Endothelial cell of umbilical vein (primary cell): ENCODE measurements around the gene FOXP1. TPM values are rescaled to one million over a fixed set of nuclear protein-coding genes. Genes with fewer than 3 reads are reported as not detected.

ENCODE experiments used
- BruUV-seq: library from RNA; stranded (reverse); fragments of 400-500 nt; replicated peaks from 2 replicates; lab custom pipeline; 2021; lab: Mats Ljungman, UMichigan
- CTCF ChIA-PET: fragments of 300-600, 350-600 bp; sonication (Branson Sonifier 250); formaldehyde crosslinking; loops from one replicate; lab custom pipeline; 2021; ENCODE audit warnings: antibody characterized with exemption, inconsistent platforms; lab: Charles Lee
- POLR2A ChIA-PET: fragments of 300-600, 350-600 bp; sonication (Branson Sonifier 250); formaldehyde crosslinking; loops from one replicate; lab custom pipeline; 2021; ENCODE audit warnings: antibody characterized with exemption, inconsistent platforms; lab: Charles Lee
- DNase-seq: peaks from one replicate; pipeline ENCODE4 v3.0.0-alpha.2; 2011; ENCODE audit warnings: low read depth, low spot score
- FAIRE-seq: peaks from 2 replicates; lab custom pipeline; 2011; peaks lifted over from hg19 to GRCh38; lab: Jason Lieb, UNC
- H2AFZ ChIP-seq: 2 replicates; pipeline ENCODE4 v1.6.0; 2012; ENCODE audit warnings: low read depth, low read length, control low read depth, inconsistent platforms
- H3K27ac ChIP-seq: 2 replicates; pipeline ENCODE4 v1.5.1; 2011; ENCODE audit warnings: low read depth, mild to moderate bottlenecking, control low read depth, low read length, moderate library complexity; ENCODE audit not compliant: insufficient read depth
- H3K27me3 ChIP-seq, 2 experiments: 2 replicates each; pipeline versions ENCODE4 v1.6.0 to v1.6.1; 2011; ENCODE audit warnings: low read length in 2 of 2, mixed read lengths in 1 of 2; ENCODE audit not compliant: control insufficient read depth in 2 of 2, insufficient read depth in 2 of 2
- H3K36me3 ChIP-seq, 2 experiments: 2 replicates in 1 of 2; 3 replicates in 1 of 2; pipeline ENCODE4 v1.5.1; 2011; ENCODE audit warnings: low read length in 2 of 2, mild to moderate bottlenecking in 1 of 2, moderate library complexity in 1 of 2; ENCODE audit not compliant: control insufficient read depth in 2 of 2, insufficient read depth in 2 of 2; ENCODE audit errors: extremely low read depth in 1 of 2
- H3K4me1 ChIP-seq: 3 replicates; pipeline ENCODE4 v1.5.1; 2011; ENCODE audit warnings: mild to moderate bottlenecking, low read length; ENCODE audit not compliant: control insufficient read depth, insufficient read depth; ENCODE audit errors: extremely low read depth
- H3K4me2 ChIP-seq: 2 replicates; pipeline ENCODE4 v1.6.1; 2011; ENCODE audit warnings: low read length, control low read depth, mixed read lengths; ENCODE audit not compliant: insufficient read depth
- H3K4me3 ChIP-seq, 3 experiments: fragments of 200-600 bp in 1 of 3; sonication (generic), shearing (Covaris generic) in 1 of 3; replicated peaks in 1 of 3; 2 replicates each; pipeline ENCODE4 v1.5.1; 2011 to 2016; ENCODE audit warnings: control low read depth in 3 of 3, low read length in 3 of 3, mild to moderate bottlenecking in 2 of 3, inconsistent platforms in 1 of 3, low read depth in 1 of 3, moderate library complexity in 1 of 3; ENCODE audit not compliant: insufficient read depth in 1 of 3
- H3K79me2 ChIP-seq: 2 replicates; pipeline ENCODE4 v1.6.0; 2012; ENCODE audit warnings: low read length, inconsistent platforms; ENCODE audit not compliant: control insufficient read depth, insufficient read depth
- H3K9ac ChIP-seq: replicated peaks from 2 replicates; pipeline ENCODE3; 2011; ENCODE audit warnings: low read length, control low read depth; ENCODE audit not compliant: insufficient read depth; ENCODE audit errors: extremely low read depth
- H3K9me1 ChIP-seq: replicated peaks from 3 replicates; pipeline ENCODE4 v1.6.0; 2011; ENCODE audit warnings: mild to moderate bottlenecking, low read length; ENCODE audit not compliant: control insufficient read depth, insufficient read depth; ENCODE audit errors: extremely low read depth
- H3K9me3 ChIP-seq: replicated peaks from 2 replicates; pipeline ENCODE4 v1.5.1; 2012; ENCODE audit warnings: low read length, inconsistent platforms; ENCODE audit not compliant: control insufficient read depth, insufficient read depth
- H4K20me1 ChIP-seq: replicated peaks from 2 replicates; pipeline ENCODE3; 2011; ENCODE audit warnings: mild to moderate bottlenecking, low read length; ENCODE audit not compliant: control insufficient read depth, insufficient read depth; ENCODE audit errors: extremely low read depth
- EZH2 ChIP-seq: IDR thresholded peaks from 2 replicates; pipeline ENCODE4 v1.6.1; 2012; ENCODE audit warnings: borderline replicate concordance, low read depth, mild to moderate bottlenecking, moderate library complexity, low read length, inconsistent platforms; ENCODE audit not compliant: severe bottlenecking
- GATA2 ChIP-seq: IDR thresholded peaks from 2 replicates; pipeline ENCODE4 v1.7.0; 2011; ENCODE audit warnings: low read depth, mild to moderate bottlenecking, moderate library complexity, mixed read lengths, low read length; ENCODE audit not compliant: insufficient read length, insufficient read depth
- JUN ChIP-seq: IDR thresholded peaks from 2 replicates; pipeline ENCODE4 v1.6.1; 2011; ENCODE audit warnings: borderline replicate concordance, low read depth; ENCODE audit not compliant: insufficient read length, insufficient read depth
- MAX ChIP-seq: IDR thresholded peaks from 2 replicates; pipeline ENCODE4 v1.6.1; 2011; ENCODE audit not compliant: insufficient read depth, insufficient read length
- MYC ChIP-seq: IDR thresholded peaks from one replicate; pipeline ENCODE4 v1.6.1; 2011; ENCODE audit warnings: mild to moderate bottlenecking, low read depth, low read length
- POLR2A ChIP-seq: IDR thresholded peaks from 2 replicates; pipeline ENCODE4 v1.6.1; 2012; ENCODE audit warnings: low read depth, mild to moderate bottlenecking, control low read depth, low read length
- POLR2AphosphoS5 ChIP-seq: IDR thresholded peaks from 2 replicates; pipeline ENCODE4 v1.6.1; 2012; ENCODE audit warnings: low read depth, mild to moderate bottlenecking, control low read depth, low read length, moderate library complexity; ENCODE audit not compliant: insufficient read depth
- dilution Hi-C: fragments of 300-500 bp; cut with MboI; formaldehyde crosslinking; loops from one replicate; pipeline ENCODE4 v1.15.0; 2019; ENCODE audit warnings: low sequenced_read_pairs; ENCODE audit not compliant: extremely low pct_ligation_motif_present
- intact Hi-C: fragments of 100-400 bp; cut with micrococcal nuclease; formaldehyde crosslinking; loops from one replicate; pipeline ENCODE4 v1.10.0; 2022
- polyA plus RNA-seq, 4 experiments: library from polyadenylated mRNA; depleted of rRNA in 3 of 4; stranded (reverse) in 3 of 4; unstranded in 1 of 4; fragments of >200 nt; gene quantifications; 2 replicates each; pipeline versions ENCODE4 v1.2.1 to v1.2.3, GENCODE V29; 2011 to 2012; ENCODE audit warnings: missing spikeins in 1 of 4
- total RNA-seq: library from RNA; stranded (reverse); gene quantifications from 2 replicates; pipeline ENCODE4 v1.2.3, GENCODE V29; 2021

The FOXP1 gene
- total and polyA plus RNA-seq, 2 donors (not counting 3 experiments of a cell fraction or from before 2014, with no cell fraction given), result 41.0 to 107 TPM

GRCh38 chr3:71497971-71498444, 85.5 kb downstream of the FOXP1 start:
- Histone ChIP-seq H3K9me3 (no peaks in the 10 kb centered on the region), H3K4me1 (no peaks in the 10 kb centered on the region), H3K27me3 (no peaks in the 10 kb centered on the region), H3K4me3 (no peak overlapping the region), H3K27ac (no peak overlapping the region), H3K4me2 (no peak overlapping the region), H3K36me3 (no peaks in the 10 kb centered on the region), H3K79me2 (no peaks in the 10 kb centered on the region), H4K20me1 (no peaks in the 10 kb centered on the region), H3K9ac (no peak overlapping the region), H2AFZ (no peak overlapping the region), H3K9me1 (no peaks in the 10 kb centered on the region)
- intact Hi-C loops, result no loop called here
- BruUV-seq, result no TSS peak
- ChIA-PET CTCF (interaction anchor here (0.9 to 1.3 kb wide), 3 partner anchors 13 to 35 kb away, joined by 3 to 4 read pairs (median 3); no protein-coding TSS in a partner anchor), POLR2A (no interaction called here)
- FAIRE-seq (no peak), DNase-seq (no peak)
- dilution Hi-C loops, result no loop called here
- TF ChIP-seq JUN (no peak), POLR2AphosphoS5 (no peak), MYC (no peak), EZH2 (no peak), MAX (no peak), POLR2A (no peak)

- Histone ChIP-seq H3K27ac (no peak overlapping the region), H3K9me3 (no peaks in the 10 kb centered on the region), H4K20me1 (no peaks in the 10 kb centered on the region), H3K79me2 (no peaks in the 10 kb centered on the region), H3K36me3 (no peaks in the 10 kb centered on the region), H3K27me3 (no peaks in the 10 kb centered on the region), H3K4me2 (no peak overlapping the region), H3K4me1 (no peaks in the 10 kb centered on the region), H3K4me3 (no peak overlapping the region), H2AFZ (no peak overlapping the region), H3K9me1 (no peaks in the 10 kb centered on the region), H3K9ac (no peak overlapping the region)
- intact Hi-C loops (no loop called here), dilution Hi-C loops (no loop called here)
- POLR2A ChIA-PET, result no interaction called here
- DNase-seq, result no peak
- FAIRE-seq, result no peak
- BruUV-seq, result no TSS peak
- CTCF ChIA-PET, result interaction anchor here (0.9 to 1.3 kb wide), 3 partner anchors 28 to 38 kb away, joined by 3 read pairs; no protein-coding TSS in a partner anchor
- TF ChIP-seq EZH2, result no peak
- no peak for TF ChIP-seq GATA2
These were observed 86.1 kb downstream of the FOXP1 start for GRCh38 chr3:71497367-71497897.
